K562 (cell line): ENCODE results near the gene STUB1. TPM values are rescaled to one million over a fixed set of nuclear protein-coding genes. Genes with fewer than 3 reads are reported as not detected.

ENCODE experiments used
- ATAC-seq: fragments of 200-7000 bp; cut with Tn5 transposase; 3 replicates; pipeline ENCODE4 v1.9.1; 2020; ENCODE audit warnings: moderate library complexity
- BruUV-seq: library from RNA; stranded (reverse); fragments of 400-500 nt; replicated peaks from 2 replicates; lab custom pipeline; 2021; lab: Mats Ljungman, UMichigan
- CTCF ChIA-PET: fragments of 300-600 bp; formaldehyde crosslinking; extraction: SDS; loops from one replicate; lab custom pipeline; 2021; ENCODE audit warnings: low intra/inter-chr PET ratio; lab: Yijun Ruan, JAX
- POLR2A ChIA-PET: fragments of 300-600, 350-650 bp; sonication (Branson Sonifier 250); formaldehyde crosslinking; extraction: SDS; loops from one replicate; lab custom pipeline; 2021; ENCODE audit warnings: antibody characterized with exemption, inconsistent platforms; lab: Yijun Ruan, JAX
- DNase-seq, 4 experiments: peaks; one replicate each; pipeline versions ENCODE4 v3.0.0 to v3.0.0-alpha.2; 2011 to 2018; ENCODE audit warnings: low spot score in 3 of 4, mixed read lengths in 3 of 4; ENCODE audit errors: extremely low read depth in 1 of 4
- FAIRE-seq: peaks from 2 replicates; lab custom pipeline; 2011; peaks lifted over from hg19 to GRCh38; lab: Jason Lieb, UNC
- H2AFZ ChIP-seq: 2 replicates; pipeline ENCODE4 v1.6.0; 2011; ENCODE audit warnings: low read depth, low read length, control low read depth, inconsistent platforms
- H3K27ac ChIP-seq: fragments of 200-600 bp; 3 replicates; pipeline ENCODE4 v1.8.0; 2011; ENCODE audit warnings: low read depth, mild to moderate bottlenecking, control low read depth, inconsistent platforms, low read length, moderate library complexity, mixed read lengths; ENCODE audit errors: extremely low read depth
- H3K27me3 ChIP-seq, 2 experiments: fragments of 300-600 bp in 1 of 2; 2 replicates in 1 of 2; 3 replicates in 1 of 2; pipeline versions ENCODE4 v1.6.0 to v1.8.0; 2011; ENCODE audit warnings: inconsistent platforms in 2 of 2, low read length in 2 of 2, mild to moderate bottlenecking in 1 of 2, mixed read lengths in 1 of 2, moderate library complexity in 1 of 2; ENCODE audit not compliant: control insufficient read depth in 2 of 2, insufficient read depth in 2 of 2
- H3K36me3 ChIP-seq: fragments of 300-600 bp; 3 replicates; pipeline ENCODE4 v1.8.0; 2011; ENCODE audit warnings: mild to moderate bottlenecking, low read length, inconsistent platforms; ENCODE audit not compliant: control insufficient read depth, insufficient read depth
- H3K4me1 ChIP-seq, 2 experiments: fragments of 200-600 bp in 1 of 2; replicated peaks in 1 of 2; 2 replicates in 1 of 2; 3 replicates in 1 of 2; pipeline versions ENCODE4 v1.5.1 to v1.8.0; 2011; ENCODE audit warnings: inconsistent platforms in 2 of 2, low read length in 2 of 2, mild to moderate bottlenecking in 1 of 2, mixed read lengths in 1 of 2, moderate library complexity in 1 of 2; ENCODE audit not compliant: control insufficient read depth in 2 of 2, insufficient read depth in 2 of 2
- H3K4me2 ChIP-seq: 2 replicates; pipeline ENCODE4 v1.6.1; 2011; ENCODE audit warnings: low read length, control low read depth, inconsistent platforms, mixed read lengths; ENCODE audit not compliant: insufficient read depth
- H3K4me3 ChIP-seq: fragments of 200-600 bp; sonication (generic), shearing (Covaris generic); 2 replicates; pipeline ENCODE4 v1.5.1; 2016; ENCODE audit warnings: control low read depth, inconsistent platforms
- H3K79me2 ChIP-seq: fragments of 200-600 bp; 3 replicates; pipeline ENCODE4 v1.8.0; 2011; ENCODE audit warnings: low read length, inconsistent platforms; ENCODE audit not compliant: control insufficient read depth, insufficient read depth
- H3K9ac ChIP-seq, 2 experiments: 2 replicates each; pipeline versions ENCODE4 v1.6.0 to v1.6.1; 2011; ENCODE audit warnings: low read depth in 2 of 2, low read length in 2 of 2, control low read depth in 1 of 2, inconsistent platforms in 1 of 2, mild to moderate bottlenecking in 1 of 2, mixed read lengths in 1 of 2; ENCODE audit not compliant: insufficient read depth in 1 of 2
- H3K9me1 ChIP-seq: one replicate; pipeline ENCODE4 v1.6.0; 2011; ENCODE audit warnings: inconsistent platforms, mild to moderate bottlenecking, low read length, moderate library complexity; ENCODE audit not compliant: control insufficient read depth, insufficient read depth
- H3K9me3 ChIP-seq: replicated peaks from 2 replicates; pipeline ENCODE4 v1.5.1; 2011; ENCODE audit warnings: low read depth, low read length, inconsistent platforms; ENCODE audit not compliant: control insufficient read depth, insufficient read depth
- H4K20me1 ChIP-seq: replicated peaks from 2 replicates; pipeline ENCODE4 v1.6.1; 2011; ENCODE audit warnings: low read length, inconsistent platforms, mixed read lengths; ENCODE audit not compliant: control insufficient read depth, insufficient read depth
- BMI1 ChIP-seq: fragments of 150-350 bp; IDR thresholded peaks from 2 replicates; pipeline ENCODE4 v1.6.1; 2014; ENCODE audit warnings: low read length
- CHD4 ChIP-seq: fragments of 200-600 bp; sonication (generic); IDR thresholded peaks from 3 replicates; pipeline ENCODE4 v1.6.1; 2012; ENCODE audit warnings: low read depth, mild to moderate bottlenecking, mixed read lengths, low read length, inconsistent platforms; ENCODE audit not compliant: insufficient read depth, insufficient replicate concordance, poor library complexity, severe bottlenecking
- HNRNPLL ChIP-seq: fragments of 200-400 bp; formaldehyde crosslinking; IDR thresholded peaks from 2 replicates; pipeline ENCODE4 v1.6.1; 2017; ENCODE audit warnings: low read length, low read depth, mild to moderate bottlenecking; ENCODE audit not compliant: poor library complexity, severe bottlenecking
- IRF2 ChIP-seq: sonication (generic); formaldehyde crosslinking; IDR thresholded peaks from 2 replicates; pipeline ENCODE4 v1.8.1; 2022; ENCODE audit warnings: mild to moderate bottlenecking, missing genetic modification reagents
- JUND ChIP-seq, 2 experiments: IDR thresholded peaks; 2 replicates in 1 of 2; 3 replicates in 1 of 2; pipeline ENCODE4 v1.6.1; 2011; ENCODE audit warnings: borderline replicate concordance in 2 of 2, low read depth in 2 of 2, low read length in 2 of 2, improper control_type of control experiment in 1 of 2, missing biosample characterization in 1 of 2, missing genetic modification characterization in 1 of 2, missing genetic modification reagents in 1 of 2
- NFIC ChIP-seq: fragments of 450-650 bp; IDR thresholded peaks from 2 replicates; pipeline ENCODE4 v1.6.1; 2017; ENCODE audit warnings: mild to moderate bottlenecking, inconsistent platforms
- NR4A1 ChIP-seq, 2 experiments: fragments of 250-450 bp in 1 of 2; fragments of 450-650 bp in 1 of 2; sonication (Bioruptor Pico) in 1 of 2; IDR thresholded peaks; 2 replicates each; pipeline versions ENCODE4 v1.4.0 to v1.6.1; 2016 to 2020; ENCODE audit warnings: mild to moderate bottlenecking in 2 of 2, missing compliant biosample characterization in 1 of 2, missing genetic modification characterization in 1 of 2, moderate library complexity in 1 of 2
- POLR2A ChIP-seq: fragments of 450-650 bp; conservative IDR thresholded peaks from 2 replicates; pipeline ENCODE4 v1.6.1; 2016
- RUNX1 ChIP-seq: sonication (generic); IDR thresholded peaks from 2 replicates; pipeline ENCODE4 v1.6.1; 2016; ENCODE audit warnings: antibody characterized with exemption, low read depth
- SOX6 ChIP-seq: fragments of 450-650 bp; IDR thresholded peaks from 2 replicates; pipeline ENCODE4 v1.6.1; 2014; ENCODE audit warnings: mild to moderate bottlenecking
- ZBED1 ChIP-seq: IDR thresholded peaks from 2 replicates; pipeline ENCODE4 v1.6.1; 2014
- ZNF408 ChIP-seq: fragments of 250-450 bp; sonication (Bioruptor Pico); IDR thresholded peaks from 2 replicates; pipeline ENCODE4 v1.4.0; 2020; ENCODE audit warnings: low read depth, mild to moderate bottlenecking, moderate library complexity
- WGBS: fragments of 100-300 bp; shearing (Covaris generic); methylation state at CpG from one replicate; pipeline ENCODE4 v1.1.6; 2016; ENCODE audit warnings: low coverage, mixed read lengths; ENCODE audit not compliant: insufficient coverage; ENCODE audit errors: missing lambda C conversion rate; 5-methylcytosine and 5-hydroxymethylcytosine counted together
- in situ Hi-C: fragments of 300-500 bp; cut with MboI; formaldehyde crosslinking; loops from 4 replicates; pipeline ENCODE4 v1.15.0; 2018; ENCODE audit warnings: inconsistent platforms, mixed read lengths
- intact Hi-C: fragments of 100-400 bp; cut with micrococcal nuclease; formaldehyde crosslinking; loops from 2 replicates; pipeline ENCODE4 v1.14.2; 2022
- polyA plus RNA-seq, 8 experiments: library from polyadenylated mRNA; depleted of rRNA in 4 of 8; stranded (reverse) in 5 of 8; unstranded in 3 of 8; fragments of >200 nt; fragmentation: Nextera tagmentation in 2 of 8; fragmentation: Illumina TruSeq in 1 of 8; extraction: Ambion mirVana in 2 of 8; extraction: Trizol in 1 of 8; gene quantifications; 2 replicates each; pipeline versions ENCODE4 v1.2.1 to v1.2.3, GENCODE V29; 2011 to 2014; ENCODE audit warnings: inconsistent platforms in 1 of 8, missing spikeins in 1 of 8
- total RNA-seq, 7 experiments: library from RNA; depleted of rRNA in 6 of 7; stranded (reverse); fragments of >200 nt in 6 of 7; fragmentation: Illumina TruSeq in 2 of 7; extraction: Trizol in 2 of 7; gene quantifications; 2 replicates each; pipeline versions ENCODE4 v1.2.1 to v1.2.3, GENCODE V29; 2011 to 2021; ENCODE audit warnings: low replicate concordance in 1 of 7
- TF ChIP-seq, protein P1 (sequence below): fragments of 200-800 bp; sonication (Bioruptor generic); IDR thresholded peaks from 2 replicates; pipeline ENCODE4 v1.6.1; 2017; ENCODE audit warnings: missing genetic modification characterization, missing compliant biosample characterization
- TF ChIP-seq, protein P2 (sequence below): sonication (generic); formaldehyde crosslinking; IDR thresholded peaks from 2 replicates; pipeline ENCODE4 v1.9.0; 2022; ENCODE audit warnings: mild to moderate bottlenecking, missing genetic modification reagents
- TF ChIP-seq, protein P3 (sequence below): sonication (generic); formaldehyde crosslinking; IDR thresholded peaks from 2 replicates; pipeline ENCODE4 v1.8.0; 2022; ENCODE audit warnings: missing genetic modification reagents, mild to moderate bottlenecking, borderline replicate concordance
- TF ChIP-seq, protein P4 (sequence below): fragments of 450-650 bp; IDR thresholded peaks from 2 replicates; pipeline ENCODE4 v1.6.1; 2017; ENCODE audit warnings: mild to moderate bottlenecking, moderate library complexity

STUB1 gene
- total and polyA plus RNA-seq, 9 of the 15 experiments (the other 6 are each of a cell fraction or from before 2014, with no cell fraction given) = 10.6 to 251 (median 152) TPM

DNA sequence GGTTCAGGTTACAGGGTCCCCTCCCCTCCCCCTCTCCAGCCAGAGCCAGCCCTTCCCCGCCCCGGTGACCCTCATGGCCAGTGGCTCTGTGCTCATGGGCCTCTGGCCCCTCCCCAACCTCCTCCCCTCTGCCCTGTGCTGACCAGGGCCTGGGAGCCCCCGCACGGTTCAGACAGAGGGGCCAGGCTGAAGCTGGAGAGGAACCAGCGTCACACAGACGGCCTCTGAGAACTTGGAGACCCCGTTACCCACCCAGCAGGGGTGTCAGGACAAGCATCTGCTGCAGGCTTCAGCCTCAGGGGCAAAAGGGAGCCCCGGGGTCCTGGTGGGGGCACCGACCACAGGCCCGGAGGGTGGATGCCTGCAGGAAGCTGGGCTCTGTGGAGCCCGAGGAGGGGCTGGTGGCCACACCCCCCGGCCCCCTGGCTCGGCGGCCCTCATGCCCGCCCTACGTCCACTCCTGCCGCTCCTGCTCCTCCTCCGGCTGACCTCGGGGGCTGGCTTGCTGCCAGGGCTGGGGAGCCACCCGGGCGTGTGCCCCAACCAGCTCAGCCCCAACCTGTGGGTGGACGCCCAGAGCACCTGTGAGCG, 49.3 kb upstream of the STUB1 start, which contains the start of gene WFIKKN1:
WFIKKN1 (plus strand) TSS at position 171 of the 591 bp plus-strand sequence; CDS start at position 440, 269 bp downstream.
- Histone ChIP-seq H3K36me3 (peaks cover 44% of the 10 kb centered on the region; the same call in 2 of the 3 replicates), H3K4me3 (no peak within 1 kb of the TSS), H3K9me1 (no peaks in the 10 kb centered on the region), H2AFZ (no peak within 1 kb of the TSS), H4K20me1 (no peaks in the 10 kb centered on the region), H3K4me1 (peaks cover 24 to 97% of the 10 kb centered on the region in 2 experiments), H3K27ac (peak within 1 kb of the TSS; percentile 64; the same call in 2 of the 3 replicates), H3K4me2 (peak within 1 kb of the TSS; percentile 35), H3K9ac (peak within 1 kb of the TSS; percentile 35 to 84; a peak in 3 of 4 replicates), H3K79me2 (peaks cover 16% of the 10 kb centered on the region), H3K9me3 (no peaks in the 10 kb centered on the region), H3K27me3 (no peaks in the 10 kb centered on the region)
- ATAC-seq = peak; percentile 55
- ChIA-PET POLR2A (interaction anchor here (0.6 to 1.0 kb wide), 5 partner anchors 9 to 281 kb away, joined by 3 to 6 read pairs (median 3); no protein-coding TSS in a partner anchor), CTCF (no interaction called here)
- 27% methylated on average over 15 of the region's 23 CpGs for WGBS
- DNase-seq = peak; percentile 44 to 63 (median 59)
- intact Hi-C loops (no loop called here), in situ Hi-C loops (no loop called here)
- BruUV-seq = no TSS peak
- no peak for FAIRE-seq
- peak; percentile 35; the same call in 1 of the 2 replicates for TF ChIP-seq POLR2A
- TF ChIP-seq NR4A1 (CRISPR knock-in tag; IDR thresholded peaks at IDR 0.05) = no peak
- no peak for TF ChIP-seq NR4A1 (tag; IDR thresholded peaks at IDR 0.05)
- no peak for TF ChIP-seq HNRNPLL
- no peak for TF ChIP-seq IRF2 (CRISPR knock-in tag)
- TF ChIP-seq BMI1 = no peak
- TF ChIP-seq RUNX1 = no peak
- TF ChIP-seq ZBED1 = no peak
- TF ChIP-seq NFIC = peak; percentile 93
- no peak for TF ChIP-seq CHD4
- TF ChIP-seq ZNF408 = no peak
- TF ChIP-seq, protein P1, sequence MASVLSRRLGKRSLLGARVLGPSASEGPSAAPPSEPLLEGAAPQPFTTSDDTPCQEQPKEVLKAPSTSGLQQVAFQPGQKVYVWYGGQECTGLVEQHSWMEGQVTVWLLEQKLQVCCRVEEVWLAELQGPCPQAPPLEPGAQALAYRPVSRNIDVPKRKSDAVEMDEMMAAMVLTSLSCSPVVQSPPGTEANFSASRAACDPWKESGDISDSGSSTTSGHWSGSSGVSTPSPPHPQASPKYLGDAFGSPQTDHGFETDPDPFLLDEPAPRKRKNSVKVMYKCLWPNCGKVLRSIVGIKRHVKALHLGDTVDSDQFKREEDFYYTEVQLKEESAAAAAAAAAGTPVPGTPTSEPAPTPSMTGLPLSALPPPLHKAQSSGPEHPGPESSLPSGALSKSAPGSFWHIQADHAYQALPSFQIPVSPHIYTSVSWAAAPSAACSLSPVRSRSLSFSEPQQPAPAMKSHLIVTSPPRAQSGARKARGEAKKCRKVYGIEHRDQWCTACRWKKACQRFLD (CRISPR knock-in tag) = no peak
- TF ChIP-seq, protein P2, sequence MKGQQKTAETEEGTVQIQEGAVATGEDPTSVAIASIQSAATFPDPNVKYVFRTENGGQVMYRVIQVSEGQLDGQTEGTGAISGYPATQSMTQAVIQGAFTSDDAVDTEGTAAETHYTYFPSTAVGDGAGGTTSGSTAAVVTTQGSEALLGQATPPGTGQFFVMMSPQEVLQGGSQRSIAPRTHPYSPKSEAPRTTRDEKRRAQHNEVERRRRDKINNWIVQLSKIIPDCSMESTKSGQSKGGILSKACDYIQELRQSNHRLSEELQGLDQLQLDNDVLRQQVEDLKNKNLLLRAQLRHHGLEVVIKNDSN (CRISPR knock-in tag) = no peak
- TF ChIP-seq, protein P3, sequence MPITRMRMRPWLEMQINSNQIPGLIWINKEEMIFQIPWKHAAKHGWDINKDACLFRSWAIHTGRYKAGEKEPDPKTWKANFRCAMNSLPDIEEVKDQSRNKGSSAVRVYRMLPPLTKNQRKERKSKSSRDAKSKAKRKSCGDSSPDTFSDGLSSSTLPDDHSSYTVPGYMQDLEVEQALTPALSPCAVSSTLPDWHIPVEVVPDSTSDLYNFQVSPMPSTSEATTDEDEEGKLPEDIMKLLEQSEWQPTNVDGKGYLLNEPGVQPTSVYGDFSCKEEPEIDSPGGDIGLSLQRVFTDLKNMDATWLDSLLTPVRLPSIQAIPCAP (CRISPR knock-in tag) = no peak
- TF ChIP-seq SOX6 = no peak
- TF ChIP-seq, protein P4, sequence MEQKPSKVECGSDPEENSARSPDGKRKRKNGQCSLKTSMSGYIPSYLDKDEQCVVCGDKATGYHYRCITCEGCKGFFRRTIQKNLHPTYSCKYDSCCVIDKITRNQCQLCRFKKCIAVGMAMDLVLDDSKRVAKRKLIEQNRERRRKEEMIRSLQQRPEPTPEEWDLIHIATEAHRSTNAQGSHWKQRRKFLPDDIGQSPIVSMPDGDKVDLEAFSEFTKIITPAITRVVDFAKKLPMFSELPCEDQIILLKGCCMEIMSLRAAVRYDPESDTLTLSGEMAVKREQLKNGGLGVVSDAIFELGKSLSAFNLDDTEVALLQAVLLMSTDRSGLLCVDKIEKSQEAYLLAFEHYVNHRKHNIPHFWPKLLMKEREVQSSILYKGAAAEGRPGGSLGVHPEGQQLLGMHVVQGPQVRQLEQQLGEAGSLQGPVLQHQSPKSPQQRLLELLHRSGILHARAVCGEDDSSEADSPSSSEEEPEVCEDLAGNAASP = no peak
- no peak for TF ChIP-seq JUND (IDR thresholded peaks at IDR 0.05; ENCODE audit: borderline replicate concordance, low read depth, low read length)
- no peak for TF ChIP-seq JUND (tag; IDR thresholded peaks at IDR 0.05; ENCODE audit: borderline replicate concordance, low read depth, low read length)
